Activated naive CD4-positive, alpha-beta T cell treated with anti-CD3 and anti-CD28 coated beads for 36 hours (primary cell): ENCODE measurements around the gene GLS. TPM values are rescaled to one million over a fixed set of nuclear protein-coding genes. Genes with fewer than 3 reads are reported as not detected.
"Not testable (repeated sequence)": the region's sequence is repeated elsewhere in the genome, so short reads cannot be mapped to it uniquely, and the experiment has no call there.

ENCODE experiments used
- CTCF ChIA-PET: fragments of 350-600 bp; sonication (Branson Sonifier 250); formaldehyde crosslinking; loops from one replicate; lab custom pipeline; 2021; ENCODE audit warnings: antibody characterized with exemption; lab: Charles Lee
- DNase-seq: peaks from one replicate; pipeline ENCODE4 v3.0.0-alpha.2; 2020
- H3K27ac Mint-ChIP-seq: one replicate; pipeline ENCODE4 v1.8.0; 2021; ENCODE audit warnings: mild to moderate bottlenecking, mixed read lengths
- H3K27me3 Mint-ChIP-seq: one replicate; pipeline ENCODE4 v1.8.0; 2021; ENCODE audit warnings: low read depth, mixed read lengths
- H3K36me3 Mint-ChIP-seq: one replicate; pipeline ENCODE4 v1.8.0; 2021; ENCODE audit warnings: low read depth, mixed read lengths
- H3K4me1 Mint-ChIP-seq: one replicate; pipeline ENCODE4 v1.8.0; 2021; ENCODE audit warnings: low read depth, mixed read lengths
- H3K4me3 Mint-ChIP-seq: one replicate; pipeline ENCODE4 v1.8.0; 2021; ENCODE audit warnings: mild to moderate bottlenecking, moderate library complexity, mixed read lengths
- H3K9me3 Mint-ChIP-seq: one replicate; pipeline ENCODE4 v1.8.0; 2021; ENCODE audit warnings: mixed read lengths
- intact Hi-C: fragments of 100-400 bp; cut with micrococcal nuclease; formaldehyde crosslinking; loops from one replicate; pipeline ENCODE4 v1.15.1; 2023
- total RNA-seq, 2 experiments: library from RNA; stranded (reverse); gene quantifications; one replicate each; pipeline ENCODE4 v1.2.3, GENCODE V29; 2021

Gene GLS
- total RNA-seq, 2 experiments from 2014 or later, result 248 to 255 TPM

GRCh38 chr2:190940454-190940853 is 59.8 kb downstream of the GLS start:
- intact Hi-C loops, result no loop called here
- H3K9me3 Mint-ChIP-seq, result no peaks in the 10 kb centered on the region
- H3K27ac Mint-ChIP-seq, result no peak overlapping the region
- no peak overlapping the region for H3K4me3 Mint-ChIP-seq
- CTCF ChIA-PET, result no interaction called here
- no peak for DNase-seq
- peaks cover 13% of the 10 kb centered on the region for H3K4me1 Mint-ChIP-seq
- H3K27me3 Mint-ChIP-seq, result no peaks in the 10 kb centered on the region
- peaks cover 1% of the 10 kb centered on the region for H3K36me3 Mint-ChIP-seq

DNA sequence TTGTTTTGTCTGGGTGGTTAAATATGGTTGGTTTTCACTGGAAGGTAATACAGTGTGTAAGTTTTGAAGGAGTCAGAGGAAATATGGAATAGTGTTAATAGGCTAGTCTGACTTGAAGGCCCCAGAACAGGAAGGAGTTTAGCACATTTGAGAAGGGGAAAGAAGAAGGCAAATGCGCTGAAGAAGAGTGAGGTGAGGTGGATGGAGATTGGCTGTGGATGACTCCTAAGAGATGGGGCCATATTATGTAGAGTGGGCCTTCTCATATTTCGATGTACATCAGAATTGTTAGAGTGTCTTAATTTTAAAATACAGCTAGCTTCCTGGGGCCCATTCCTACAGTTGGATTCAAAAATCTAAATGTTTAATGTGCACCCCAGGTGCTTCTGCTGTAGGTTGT is 61.0 kb downstream of the GLS start:
- Mint-ChIP-seq H3K4me1 (peaks cover 13% of the 10 kb centered on the region), H3K36me3 (peaks cover 1% of the 10 kb centered on the region), H3K9me3 (no peaks in the 10 kb centered on the region), H3K27ac (no peak overlapping the region), H3K4me3 (no peak overlapping the region), H3K27me3 (no peaks in the 10 kb centered on the region)
- CTCF ChIA-PET, result no interaction called here
- DNase-seq, result no peak
- intact Hi-C loops, result no loop called here

GRCh38 chr2:190942697-190943096 is 62.1 kb downstream of the GLS start:
- Mint-ChIP-seq H3K4me1 (peaks cover 18% of the 10 kb centered on the region), H3K36me3 (peaks cover 1% of the 10 kb centered on the region), H3K4me3 (no peak overlapping the region), H3K27ac (no peak overlapping the region), H3K27me3 (no peaks in the 10 kb centered on the region), H3K9me3 (no peaks in the 10 kb centered on the region)
- CTCF ChIA-PET, result no interaction called here
- DNase-seq, result no peak
- intact Hi-C loops, result no loop called here

DNA sequence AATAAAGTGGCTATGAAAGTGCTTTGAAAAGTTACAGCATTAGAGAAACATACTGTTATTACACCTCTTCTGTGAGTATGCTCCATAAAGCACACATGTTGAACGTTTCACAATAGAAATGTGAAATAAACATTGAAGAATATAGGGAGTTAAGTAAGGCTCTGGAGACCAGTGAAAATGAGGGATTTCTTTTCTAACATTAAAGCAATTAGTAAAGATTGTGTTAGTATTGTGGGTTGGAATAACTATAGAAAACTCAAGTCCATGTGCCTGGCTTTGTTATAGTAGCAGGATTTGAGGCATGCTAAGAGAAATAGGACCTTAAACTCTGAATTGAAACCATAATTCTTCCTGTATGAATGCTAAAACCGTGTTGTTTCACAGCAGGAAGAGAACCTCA is 63.1 kb downstream of the GLS start:
- Mint-ChIP-seq H3K9me3 (no peaks in the 10 kb centered on the region), H3K4me3 (no peak overlapping the region), H3K4me1 (peaks cover 15% of the 10 kb centered on the region), H3K36me3 (peaks cover 1% of the 10 kb centered on the region), H3K27me3 (no peaks in the 10 kb centered on the region), H3K27ac (no peak overlapping the region)
- no peak for DNase-seq
- CTCF ChIA-PET, result no interaction called here
- intact Hi-C loops, result no loop called here

- Mint-ChIP-seq H3K4me1 (peaks cover 7% of the 10 kb centered on the region), H3K27ac (peak overlapping the region; percentile 4), H3K9me3 (no peaks in the 10 kb centered on the region), H3K27me3 (no peaks in the 10 kb centered on the region), H3K36me3 (no peaks in the 10 kb centered on the region), H3K4me3 (no peak overlapping the region)
- CTCF ChIA-PET, result interaction anchor here (0.6 to 3.5 kb wide), 22 partner anchors 8 to 342 kb away, joined by 3 to 36 read pairs (median 4); no protein-coding TSS in a partner anchor
- no peak for DNase-seq
- intact Hi-C loops, result no loop called here
Observed at GRCh38 chr2:190947141-190947540, 66.5 kb downstream of the GLS start.

DNA sequence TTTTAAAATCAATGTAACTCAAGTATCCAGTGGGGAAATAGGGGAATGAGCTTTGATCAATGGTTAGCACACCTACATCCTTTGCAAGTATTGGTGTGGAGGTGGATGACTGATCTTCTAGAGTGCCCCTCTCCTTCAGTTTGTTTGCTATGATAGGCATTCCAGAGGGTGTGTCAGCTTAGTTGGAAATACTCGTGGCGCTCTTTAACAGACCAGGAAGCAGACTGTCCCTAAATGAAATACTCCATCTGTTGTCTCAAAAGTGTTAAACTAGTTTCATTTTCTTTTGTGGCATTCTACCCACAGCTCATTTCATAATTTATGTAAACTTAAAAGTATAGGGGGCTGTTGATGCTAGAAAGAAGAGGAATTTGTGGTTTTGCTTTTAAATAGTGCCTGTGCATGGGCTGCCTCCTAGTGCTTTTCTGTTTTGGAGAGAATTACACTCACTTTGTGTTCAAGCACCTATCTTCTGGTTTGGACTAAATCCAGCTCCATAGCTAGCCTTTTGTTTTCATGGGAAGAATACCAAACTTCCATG is 67.2 kb downstream of the GLS start:
- DNase-seq, result peak; percentile 42
- Mint-ChIP-seq H3K36me3 (no peaks in the 10 kb centered on the region), H3K27ac (peak overlapping the region; percentile 32), H3K27me3 (no peaks in the 10 kb centered on the region), H3K9me3 (no peaks in the 10 kb centered on the region), H3K4me1 (peaks cover 7% of the 10 kb centered on the region), H3K4me3 (no peak overlapping the region)
- intact Hi-C loops, result loop anchor here (1.0 to 2.0 kb wide), 4 partner anchors 65 to 166 kb away; no protein-coding TSS in a partner anchor
- CTCF ChIA-PET, result interaction anchor here (0.7 to 3.5 kb wide), 21 partner anchors 9 to 171 kb away, joined by 3 to 36 read pairs (median 4); no protein-coding TSS in a partner anchor

GRCh38 chr2:190948671-190949070 is 68.0 kb downstream of the GLS start:
- peaks cover 7% of the 10 kb centered on the region for H3K4me1 Mint-ChIP-seq
- no peaks in the 10 kb centered on the region for H3K9me3 Mint-ChIP-seq
- intact Hi-C loops, result loop anchor here (1.0 to 2.0 kb wide), 4 partner anchors 66 to 167 kb away; no protein-coding TSS in a partner anchor
- H3K27ac Mint-ChIP-seq, result no peak overlapping the region
- H3K4me3 Mint-ChIP-seq, result no peak overlapping the region
- no peaks in the 10 kb centered on the region for H3K36me3 Mint-ChIP-seq
- DNase-seq, result peak; percentile 29
- CTCF ChIA-PET, result interaction anchor here (0.8 to 3.5 kb wide), 11 partner anchors 12 to 168 kb away, joined by 3 to 36 read pairs (median 5); no protein-coding TSS in a partner anchor
- H3K27me3 Mint-ChIP-seq, result no peaks in the 10 kb centered on the region

GRCh38 chr2:190950566-190950991 is 70.0 kb downstream of the GLS start:
- H3K27ac Mint-ChIP-seq, result no peak overlapping the region
- CTCF ChIA-PET, result interaction anchor here (0.6 to 2.2 kb wide), 6 partner anchors 18 to 170 kb away, joined by 3 to 11 read pairs (median 4); no protein-coding TSS in a partner anchor
- peaks cover under 1% of the 10 kb centered on the region for H3K36me3 Mint-ChIP-seq
- no peak overlapping the region for H3K4me3 Mint-ChIP-seq
- no peaks in the 10 kb centered on the region for H3K27me3 Mint-ChIP-seq
- peaks cover under 1% of the 10 kb centered on the region for H3K9me3 Mint-ChIP-seq
- intact Hi-C loops, result no loop called here
- peaks cover 7% of the 10 kb centered on the region for H3K4me1 Mint-ChIP-seq
- no peak for DNase-seq

DNA sequence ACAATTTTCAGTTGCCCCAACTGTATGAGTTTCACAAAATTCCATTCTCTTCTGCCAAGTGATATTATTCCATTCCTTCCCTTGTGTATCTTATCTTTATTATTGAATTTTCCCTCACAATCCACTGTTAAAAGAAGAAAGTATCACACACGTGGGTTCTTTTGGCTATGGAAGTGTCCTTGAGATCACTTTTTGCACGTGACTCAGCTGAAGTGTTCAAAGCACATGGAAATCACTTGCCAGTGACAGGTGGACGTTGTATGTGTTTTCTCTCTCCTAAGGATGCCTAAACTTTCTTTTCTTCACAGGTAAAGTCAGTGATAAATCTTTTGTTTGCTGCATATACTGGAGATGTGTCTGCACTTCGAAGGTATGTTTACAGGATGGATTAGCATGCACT is 72.6 kb downstream of the GLS start:
- peaks cover 10% of the 10 kb centered on the region for H3K9me3 Mint-ChIP-seq
- no peak for DNase-seq
- CTCF ChIA-PET, result no interaction called here
- H3K36me3 Mint-ChIP-seq, result peaks cover 11% of the 10 kb centered on the region
- intact Hi-C loops, result no loop called here
- no peaks in the 10 kb centered on the region for H3K27me3 Mint-ChIP-seq
- no peak overlapping the region for H3K27ac Mint-ChIP-seq
- no peak overlapping the region for H3K4me3 Mint-ChIP-seq
- no peaks in the 10 kb centered on the region for H3K4me1 Mint-ChIP-seq

DNA sequence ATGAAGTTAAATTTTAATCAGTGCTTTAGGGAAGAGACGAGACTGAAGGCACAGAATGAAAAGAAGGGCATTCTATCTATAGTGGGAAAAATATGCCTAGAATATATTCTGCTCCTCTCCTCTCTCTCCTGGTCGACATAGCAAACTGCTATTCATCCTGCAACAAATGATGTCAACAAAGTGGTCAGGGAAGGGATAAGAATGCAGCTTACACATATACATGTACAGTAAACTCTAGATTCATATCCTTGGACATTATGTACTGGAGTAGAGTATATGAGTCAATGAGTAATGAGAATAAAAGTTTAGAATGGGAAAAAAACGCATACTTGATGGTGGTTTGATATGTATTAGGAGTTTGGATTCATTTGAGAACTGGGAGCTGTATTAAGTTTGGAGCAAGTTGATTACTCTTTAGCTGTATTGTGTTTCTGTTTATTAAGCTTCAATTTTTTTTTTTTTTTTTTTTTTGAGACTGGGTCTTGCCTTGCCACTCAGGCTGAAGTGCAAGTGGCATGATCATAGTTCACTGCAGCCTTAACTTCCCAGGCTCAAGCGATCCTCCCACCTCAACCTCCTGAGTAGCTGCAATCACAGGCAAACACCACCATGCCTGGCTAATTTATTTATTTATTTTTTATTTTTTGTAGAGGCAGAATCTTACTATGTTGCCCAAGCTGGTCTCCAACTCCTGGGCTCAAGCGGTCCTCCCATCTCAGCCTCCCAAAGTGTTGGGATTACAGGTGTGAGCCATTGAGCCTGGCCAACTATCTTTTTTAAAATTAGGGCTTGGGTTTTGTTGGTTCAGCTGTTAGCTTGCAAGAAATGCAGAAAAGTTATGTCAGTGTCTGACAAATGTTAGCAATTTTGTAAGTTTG is 79.5 kb downstream of the GLS start:
- CTCF ChIA-PET, result interaction anchor here (0.7 to 1.4 kb wide), 4 partner anchors 9 to 179 kb away, joined by 3 to 4 read pairs (median 4); no protein-coding TSS in a partner anchor
- DNase-seq, result no peak
- Mint-ChIP-seq H3K4me3 (no peak overlapping the region), H3K36me3 (peaks cover 43% of the 10 kb centered on the region), H3K4me1 (peaks cover 14% of the 10 kb centered on the region), H3K27me3 (no peaks in the 10 kb centered on the region), H3K9me3 (peaks cover 10% of the 10 kb centered on the region), H3K27ac (no peak overlapping the region)
- intact Hi-C loops, result no loop called here

DNA sequence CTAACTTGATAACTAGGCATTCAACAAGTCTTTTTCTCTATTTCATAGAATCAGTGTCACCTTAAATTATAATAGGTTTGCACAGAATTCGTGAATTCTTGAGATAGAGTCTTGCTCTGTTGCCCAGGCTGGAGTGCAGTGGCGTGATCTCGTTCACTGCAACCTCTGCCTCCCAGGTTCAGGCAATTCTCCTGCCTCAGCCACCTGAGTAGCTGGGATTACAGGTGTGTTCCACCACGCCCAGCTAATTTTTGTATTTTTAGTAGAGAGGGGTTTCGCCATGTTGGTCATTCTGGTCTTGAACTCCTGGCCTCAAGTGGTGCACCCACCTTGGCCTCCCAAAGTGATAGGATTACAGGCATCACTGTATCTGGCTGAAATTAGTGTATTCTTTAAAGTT is 80.5 kb downstream of the GLS start:
- Mint-ChIP-seq H3K36me3 (peaks cover 44% of the 10 kb centered on the region), H3K27ac (peak overlapping the region; percentile 17), H3K4me1 (peaks cover 15% of the 10 kb centered on the region)
- DNase-seq, intact Hi-C loops, H3K27me3 Mint-ChIP-seq, H3K4me3 Mint-ChIP-seq, H3K9me3 Mint-ChIP-seq: not testable (repeated sequence)
- CTCF ChIA-PET, result interaction anchor here (0.9 to 1.4 kb wide), 3 partner anchors 8 to 180 kb away, joined by 3 to 4 read pairs (median 4); no protein-coding TSS in a partner anchor

GRCh38 chr2:190961918-190962487 is 81.4 kb downstream of the GLS start:
- DNase-seq, result no peak
- H3K9me3 Mint-ChIP-seq, result no peaks in the 10 kb centered on the region
- H3K27ac Mint-ChIP-seq, result peak overlapping the region; percentile 48
- H3K4me1 Mint-ChIP-seq, result peaks cover 17% of the 10 kb centered on the region
- CTCF ChIA-PET, result no interaction called here
- intact Hi-C loops, result no loop called here
- no peak overlapping the region for H3K4me3 Mint-ChIP-seq
- no peaks in the 10 kb centered on the region for H3K27me3 Mint-ChIP-seq
- H3K36me3 Mint-ChIP-seq, result peaks cover 43% of the 10 kb centered on the region
